ENCODE results near the gene SNX19.

Gene SNX19

DNA sequence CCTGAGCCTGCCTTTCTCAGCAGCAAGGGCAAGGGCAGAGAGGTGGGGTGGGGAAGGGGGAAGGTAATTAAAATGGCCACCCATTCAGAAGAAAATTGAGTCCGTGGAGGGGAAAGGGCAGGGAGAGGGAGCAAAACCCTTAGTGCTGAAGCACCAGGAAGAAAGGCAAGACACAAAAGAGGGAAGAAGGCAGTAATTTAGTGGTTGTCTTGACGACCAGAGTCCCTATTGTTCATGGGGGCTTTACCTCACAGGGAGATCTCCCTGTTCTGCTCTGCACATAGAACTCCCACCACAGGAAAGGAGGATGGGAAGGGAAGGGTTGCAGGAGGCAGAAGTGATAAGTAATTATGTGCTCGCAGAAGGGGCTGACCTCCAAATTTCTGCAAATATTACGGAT lies 23.4 kb downstream of the SNX19 start:
- Histone ChIP-seq H3K27me3 (ENCODE audit: control insufficient read depth in 5 of 5, insufficient read depth in 4 of 5, low read length in 5 of 5) (no peaks in the 10 kb centered on the region), H3K36me3 (ENCODE audit: control insufficient read depth in 5 of 5, insufficient read depth in 5 of 5, low read length in 5 of 5) (peaks cover 38 to 67% (median 53%) of the 10 kb centered on the region in 5 donors), H3K9me3 (ENCODE audit: control insufficient read depth in 5 of 5, low read length in 5 of 5) (no peaks in the 10 kb centered on the region), H3K4me3 (ENCODE audit: low read depth in 1 of 5, low read length in 5 of 5) (no peak overlapping the region), H3K4me1 (ENCODE audit: control insufficient read depth in 5 of 5, insufficient read depth in 5 of 5, low read length in 5 of 5) (peaks cover 8 to 18% (median 17%) of the 10 kb centered on the region in 5 donors), H3K27ac (ENCODE audit: low read depth, low read length) (no peak overlapping the region), H3K9ac (ENCODE audit: low read length in 5 of 5) (no peak overlapping the region)

DNA sequence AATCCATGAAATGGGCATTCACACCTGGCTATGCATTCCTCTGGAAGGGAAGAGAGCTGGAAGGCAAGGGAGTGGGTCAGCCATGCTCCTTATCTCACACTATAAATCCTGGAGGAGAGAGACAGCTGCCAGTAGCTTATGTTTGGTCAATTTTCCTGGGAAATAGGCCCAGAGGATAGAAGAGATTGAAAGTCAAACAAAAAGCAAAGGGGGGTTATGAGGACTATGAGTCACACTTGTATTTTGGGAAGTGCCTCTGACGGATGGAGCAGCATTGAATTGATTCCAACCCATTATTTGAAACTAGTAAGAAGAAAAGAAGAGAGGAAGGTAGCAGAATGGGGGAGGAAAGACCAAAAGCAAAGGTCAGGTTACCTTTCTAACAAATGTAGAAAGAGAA lies 25.0 kb downstream of the SNX19 start:
- Histone ChIP-seq H3K4me1 (ENCODE audit: control insufficient read depth in 5 of 5, insufficient read depth in 5 of 5, low read length in 5 of 5) (peaks cover 0 to 10% (median 9%) of the 10 kb centered on the region in 5 donors), H3K9me3 (ENCODE audit: control insufficient read depth in 5 of 5, low read length in 5 of 5) (no peaks in the 10 kb centered on the region), H3K4me3 (ENCODE audit: low read depth in 1 of 5, low read length in 5 of 5) (no peak overlapping the region), H3K27me3 (ENCODE audit: control insufficient read depth in 5 of 5, insufficient read depth in 4 of 5, low read length in 5 of 5) (no peaks in the 10 kb centered on the region), H3K36me3 (ENCODE audit: control insufficient read depth in 5 of 5, insufficient read depth in 5 of 5, low read length in 5 of 5) (peaks cover 38 to 64% (median 46%) of the 10 kb centered on the region in 5 donors), H3K27ac (ENCODE audit: low read depth, low read length) (no peak overlapping the region), H3K9ac (ENCODE audit: low read length in 5 of 5) (no peak overlapping the region)

DNA sequence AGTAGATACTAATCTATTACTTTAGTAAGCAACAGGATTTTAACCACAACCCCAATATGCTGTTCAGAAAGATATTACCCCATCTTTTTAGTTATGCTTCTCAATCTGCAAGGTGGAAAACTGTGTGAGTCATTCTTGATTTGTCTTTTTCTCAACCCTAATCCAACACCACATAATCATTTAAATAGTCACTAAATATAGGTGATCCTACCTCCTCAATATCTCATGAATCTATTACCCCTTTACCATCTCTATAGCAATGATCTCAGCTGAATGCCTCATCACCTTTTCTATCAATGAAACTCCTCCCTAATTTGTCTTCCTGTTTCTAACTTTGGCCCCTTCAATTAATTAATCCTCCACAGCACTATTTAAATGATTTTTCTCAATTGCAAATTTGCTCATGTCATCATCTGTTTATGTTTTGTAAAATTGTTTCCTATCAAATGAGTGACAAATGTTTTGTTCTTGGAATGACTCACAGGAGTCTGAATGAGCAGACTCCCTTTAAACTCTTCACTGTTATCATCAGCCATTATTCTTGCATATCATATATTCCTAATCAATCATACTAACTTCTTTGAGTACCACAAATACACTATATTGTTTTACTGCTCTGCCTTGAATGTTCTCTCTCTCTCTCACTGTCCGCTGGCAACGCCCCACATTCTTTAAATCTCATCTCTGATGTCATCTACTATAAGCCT lies 26.1 kb downstream of the SNX19 start:
- H3K27me3 ChIP-seq (ENCODE audit: control insufficient read depth in 5 of 5, insufficient read depth in 4 of 5, low read length in 5 of 5): no peaks in the 10 kb centered on the region
- no peak overlapping the region for H3K9ac ChIP-seq (ENCODE audit: low read length in 5 of 5)
- H3K4me1 ChIP-seq (ENCODE audit: control insufficient read depth in 5 of 5, insufficient read depth in 5 of 5, low read length in 5 of 5): peaks cover 0 to 18% (median 16%) of the 10 kb centered on the region in 5 donors
- H3K27ac ChIP-seq (ENCODE audit: low read depth, low read length): no peak overlapping the region
- no peak overlapping the region for H3K4me3 ChIP-seq (ENCODE audit: low read depth in 1 of 5, low read length in 5 of 5)
- no peaks in the 10 kb centered on the region for H3K9me3 ChIP-seq (ENCODE audit: control insufficient read depth in 5 of 5, low read length in 5 of 5)
- peaks cover 31 to 63% (median 37%) of the 10 kb centered on the region in 5 donors for H3K36me3 ChIP-seq (ENCODE audit: control insufficient read depth in 5 of 5, insufficient read depth in 5 of 5, low read length in 5 of 5)

DNA sequence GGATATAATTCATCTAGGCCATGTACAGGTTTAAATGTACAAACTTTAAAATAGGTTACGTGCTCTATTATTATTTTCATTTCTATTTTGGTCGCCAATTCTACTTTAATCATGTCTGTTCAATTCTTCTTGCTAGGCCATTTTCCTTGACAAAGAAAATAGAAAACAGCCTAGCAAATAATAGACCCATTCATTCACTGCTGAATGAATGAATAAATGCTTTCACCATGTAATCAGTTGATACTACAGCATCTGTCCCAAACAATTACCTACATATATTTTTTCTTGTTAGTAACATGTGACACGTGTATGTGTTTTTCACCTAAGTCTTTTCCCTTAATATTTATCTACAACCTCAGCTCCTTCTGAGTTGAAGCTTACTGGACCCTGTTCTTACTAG lies 27.5 kb downstream of the SNX19 start:
- Histone ChIP-seq H3K4me1 (ENCODE audit: control insufficient read depth in 5 of 5, insufficient read depth in 5 of 5, low read length in 5 of 5) (peaks cover 0 to 16% (median 12%) of the 10 kb centered on the region in 5 donors), H3K4me3 (ENCODE audit: low read depth in 1 of 5, low read length in 5 of 5) (no peak overlapping the region), H3K36me3 (ENCODE audit: control insufficient read depth in 5 of 5, insufficient read depth in 5 of 5, low read length in 5 of 5) (peaks cover 31 to 59% (median 35%) of the 10 kb centered on the region in 5 donors), H3K27ac (ENCODE audit: low read depth, low read length) (no peak overlapping the region), H3K9me3 (ENCODE audit: control insufficient read depth in 5 of 5, low read length in 5 of 5) (no peaks in the 10 kb centered on the region), H3K9ac (ENCODE audit: low read length in 5 of 5) (no peak overlapping the region), H3K27me3 (ENCODE audit: control insufficient read depth in 5 of 5, insufficient read depth in 4 of 5, low read length in 5 of 5) (no peaks in the 10 kb centered on the region)

DNA sequence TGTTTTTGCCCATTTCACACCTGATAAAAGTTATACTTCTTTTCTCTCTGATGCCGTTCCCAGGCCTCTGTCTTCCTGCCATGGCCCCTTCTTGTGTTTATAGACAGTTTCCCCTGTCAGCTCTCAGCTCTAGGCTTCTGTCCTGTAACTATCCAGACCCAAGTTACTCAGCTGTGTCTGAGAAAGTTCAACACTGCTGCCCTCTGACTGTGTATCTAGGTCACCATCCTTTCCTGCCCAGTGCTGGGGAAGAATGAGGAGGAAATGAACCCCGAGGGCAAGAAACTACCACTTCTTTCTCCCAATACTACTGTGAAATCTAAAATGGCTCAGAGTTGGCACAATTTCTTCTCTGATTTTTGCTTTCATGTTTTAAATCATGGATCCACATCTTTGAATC lies 29.6 kb downstream of the SNX19 start:
- no peak overlapping the region for H3K9ac ChIP-seq (ENCODE audit: low read length in 5 of 5)
- no peak overlapping the region for H3K27ac ChIP-seq (ENCODE audit: low read depth, low read length)
- H3K36me3 ChIP-seq (ENCODE audit: control insufficient read depth in 5 of 5, insufficient read depth in 5 of 5, low read length in 5 of 5): peaks cover 30 to 63% (median 37%) of the 10 kb centered on the region in 5 donors
- H3K27me3 ChIP-seq (ENCODE audit: control insufficient read depth in 5 of 5, insufficient read depth in 4 of 5, low read length in 5 of 5): no peaks in the 10 kb centered on the region
- H3K9me3 ChIP-seq (ENCODE audit: control insufficient read depth in 5 of 5, low read length in 5 of 5): no peaks in the 10 kb centered on the region
- no peak overlapping the region for H3K4me3 ChIP-seq (ENCODE audit: low read depth in 1 of 5, low read length in 5 of 5)
- peaks cover 0 to 28% (median 18%) of the 10 kb centered on the region in 5 donors for H3K4me1 ChIP-seq (ENCODE audit: control insufficient read depth in 5 of 5, insufficient read depth in 5 of 5, low read length in 5 of 5)

DNA sequence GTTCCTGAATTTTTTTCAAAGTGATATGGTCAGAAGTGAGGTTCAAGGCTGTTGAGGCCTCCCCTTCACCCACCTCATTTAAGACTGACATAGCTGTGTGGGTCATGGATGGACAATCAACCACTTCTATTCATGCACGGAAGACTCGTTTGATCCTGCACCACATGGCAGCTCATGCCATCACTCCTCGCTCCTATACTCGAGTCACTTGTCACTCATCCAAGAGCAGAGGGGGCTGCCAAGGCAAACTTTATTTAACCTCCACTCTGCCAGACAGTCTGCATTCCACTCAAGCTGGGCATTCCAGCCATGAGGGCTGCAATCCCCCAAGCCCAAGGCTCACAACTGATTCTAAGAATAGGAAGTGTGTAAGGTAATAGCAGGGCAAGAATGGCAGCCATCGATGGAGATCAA lies 34.1 kb downstream of the SNX19 start:
- Histone ChIP-seq H3K27me3 (ENCODE audit: control insufficient read depth in 5 of 5, insufficient read depth in 4 of 5, low read length in 5 of 5) (no peaks in the 10 kb centered on the region), H3K9me3 (ENCODE audit: control insufficient read depth in 5 of 5, low read length in 5 of 5) (no peaks in the 10 kb centered on the region), H3K4me1 (ENCODE audit: control insufficient read depth in 5 of 5, insufficient read depth in 5 of 5, low read length in 5 of 5) (peaks cover 0 to 36% (median 25%) of the 10 kb centered on the region in 5 donors), H3K36me3 (ENCODE audit: control insufficient read depth in 5 of 5, insufficient read depth in 5 of 5, low read length in 5 of 5) (peaks cover 43 to 89% (median 70%) of the 10 kb centered on the region in 5 donors), H3K27ac (ENCODE audit: low read depth, low read length) (no peak overlapping the region), H3K4me3 (ENCODE audit: low read depth in 1 of 5, low read length in 5 of 5) (no peak overlapping the region), H3K9ac (ENCODE audit: low read length in 5 of 5) (no peak overlapping the region)

DNA sequence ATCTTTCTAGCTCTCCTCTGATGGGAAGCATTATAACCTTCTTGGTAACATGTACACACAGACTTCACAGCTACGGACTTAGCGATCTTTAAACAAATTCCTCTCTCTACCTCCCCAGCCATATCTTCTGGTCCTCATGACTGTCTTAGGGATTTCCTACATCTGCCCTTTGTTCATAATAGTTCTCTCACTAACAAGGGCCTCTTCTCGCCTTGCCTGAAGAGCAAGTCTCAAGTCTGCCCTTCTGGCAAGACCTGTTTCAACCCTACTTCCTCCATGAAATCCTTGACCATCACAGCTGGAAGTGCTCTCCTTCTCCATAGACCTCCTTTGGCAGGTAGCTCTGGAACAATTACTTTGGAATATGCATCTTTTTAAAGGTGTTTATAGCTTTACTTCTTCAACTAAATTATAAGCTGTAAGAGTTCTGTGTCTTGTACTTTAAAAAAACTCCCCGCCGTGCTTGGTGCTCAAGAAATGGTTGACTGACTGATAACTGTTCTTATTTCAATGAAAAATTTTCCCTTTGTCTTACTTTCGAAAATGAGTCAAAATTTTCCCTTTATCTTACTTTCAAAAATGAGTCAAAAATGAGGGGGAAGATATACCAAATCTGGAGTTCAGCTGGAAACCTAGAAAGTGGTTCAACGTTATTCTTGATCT lies 34.7 kb downstream of the SNX19 start:
- Histone ChIP-seq H3K27ac (ENCODE audit: low read depth, low read length) (no peak overlapping the region), H3K27me3 (ENCODE audit: control insufficient read depth in 5 of 5, insufficient read depth in 4 of 5, low read length in 5 of 5) (no peaks in the 10 kb centered on the region)

DNA sequence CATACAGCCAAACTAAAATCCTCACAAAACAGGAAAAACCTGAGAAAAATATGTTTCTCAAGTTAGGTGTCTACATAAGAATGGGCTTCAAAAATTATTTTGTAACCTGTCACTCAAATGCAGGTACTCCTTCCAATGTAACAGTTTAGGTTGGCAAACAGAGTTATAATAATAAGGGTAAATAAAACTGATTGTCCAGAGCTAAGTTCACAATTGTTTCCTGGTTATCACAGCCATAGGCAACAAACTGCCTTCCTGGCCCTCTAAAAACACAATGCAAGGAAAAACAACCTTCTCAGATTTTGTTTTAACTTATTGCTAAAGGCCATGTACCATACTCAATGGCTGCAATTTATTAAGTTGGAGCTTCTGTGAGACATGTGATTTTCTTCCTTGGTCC lies 36.4 kb downstream of the SNX19 start:
- Histone ChIP-seq H3K4me3 (ENCODE audit: low read depth in 1 of 5, low read length in 5 of 5) (no peak overlapping the region), H3K36me3 (ENCODE audit: control insufficient read depth in 5 of 5, insufficient read depth in 5 of 5, low read length in 5 of 5) (peaks cover 58 to 90% (median 77%) of the 10 kb centered on the region in 5 donors), H3K9ac (ENCODE audit: low read length in 5 of 5) (no peak overlapping the region), H3K27me3 (ENCODE audit: control insufficient read depth in 5 of 5, insufficient read depth in 4 of 5, low read length in 5 of 5) (no peaks in the 10 kb centered on the region), H3K27ac (ENCODE audit: low read depth, low read length) (no peak overlapping the region), H3K9me3 (ENCODE audit: control insufficient read depth in 5 of 5, low read length in 5 of 5) (no peaks in the 10 kb centered on the region), H3K4me1 (ENCODE audit: control insufficient read depth in 5 of 5, insufficient read depth in 5 of 5, low read length in 5 of 5) (peaks cover 0 to 26% (median 13%) of the 10 kb centered on the region in 5 donors)

More for the DNA sequence above, 34.7 kb downstream of the SNX19 start:
- Histone ChIP-seq H3K4me1 (ENCODE audit: control insufficient read depth in 5 of 5, insufficient read depth in 5 of 5, low read length in 5 of 5) (peaks cover 0 to 37% (median 22%) of the 10 kb centered on the region in 5 donors), H3K36me3 (ENCODE audit: control insufficient read depth in 5 of 5, insufficient read depth in 5 of 5, low read length in 5 of 5) (peaks cover 47 to 91% (median 74%) of the 10 kb centered on the region in 5 donors), H3K9ac (ENCODE audit: low read length in 5 of 5) (no peak overlapping the region), H3K9me3 (ENCODE audit: control insufficient read depth in 5 of 5, low read length in 5 of 5) (no peaks in the 10 kb centered on the region), H3K4me3 (ENCODE audit: low read depth in 1 of 5, low read length in 5 of 5) (no peak overlapping the region)

DNA sequence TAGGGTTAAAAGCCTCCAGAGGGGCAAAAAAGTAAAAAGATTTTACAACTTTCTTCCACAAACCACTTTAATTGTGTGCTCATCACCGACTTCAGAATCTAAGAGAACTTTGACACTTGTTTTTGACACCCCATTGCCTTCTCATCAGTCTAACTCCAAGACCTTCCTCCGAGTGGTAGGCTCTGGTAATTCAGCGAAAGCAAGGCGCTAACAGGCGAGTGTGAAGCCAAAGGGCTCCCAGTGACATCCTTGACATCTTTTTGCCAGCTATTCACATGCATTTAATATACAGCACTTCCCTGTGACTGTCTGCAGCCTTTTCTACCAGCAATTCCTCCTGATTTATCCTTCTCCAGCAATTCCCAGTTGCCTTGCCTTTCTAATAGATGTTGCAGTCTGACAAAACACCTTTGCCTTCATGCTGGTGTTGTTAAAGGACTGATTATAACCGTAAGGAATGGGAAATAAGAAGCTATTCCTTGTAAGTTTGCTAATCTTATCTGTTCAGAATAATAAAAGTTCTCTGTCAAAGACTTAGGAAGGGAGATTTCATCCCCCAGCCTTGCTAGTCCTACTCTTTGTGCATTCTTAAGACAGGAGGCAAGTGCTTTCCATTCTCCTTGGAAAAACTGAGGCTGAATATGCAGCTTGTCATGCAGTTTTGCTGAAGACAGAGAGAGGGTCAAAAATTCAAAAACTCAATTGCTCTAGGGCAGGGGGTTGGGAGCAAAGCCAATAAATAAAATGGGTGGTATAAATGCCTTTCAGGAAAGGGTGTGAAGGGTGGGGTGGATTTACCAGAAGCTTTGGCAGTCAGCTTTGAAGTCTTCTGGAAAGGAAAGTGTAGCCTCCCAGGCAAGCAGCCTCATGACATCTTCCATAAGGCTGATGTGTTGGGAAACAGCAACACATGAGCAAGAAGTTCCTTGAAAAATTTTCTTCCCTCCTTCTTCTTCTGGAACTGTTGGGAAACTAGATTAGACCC lies 39.1 kb downstream of the SNX19 start:
- H3K4me3 ChIP-seq (ENCODE audit: low read depth in 1 of 5, low read length in 5 of 5): no peak overlapping the region
- no peaks in the 10 kb centered on the region for H3K27me3 ChIP-seq (ENCODE audit: control insufficient read depth in 5 of 5, insufficient read depth in 4 of 5, low read length in 5 of 5)
- peaks cover 49 to 86% (median 66%) of the 10 kb centered on the region in 5 donors for H3K36me3 ChIP-seq (ENCODE audit: control insufficient read depth in 5 of 5, insufficient read depth in 5 of 5, low read length in 5 of 5)
- H3K9ac ChIP-seq (ENCODE audit: low read length in 5 of 5): peak overlapping the region in 1 of 5 donors; percentile 12
- no peaks in the 10 kb centered on the region for H3K9me3 ChIP-seq (ENCODE audit: control insufficient read depth in 5 of 5, low read length in 5 of 5)
- peaks cover 2 to 30% (median 22%) of the 10 kb centered on the region in 5 donors for H3K4me1 ChIP-seq (ENCODE audit: control insufficient read depth in 5 of 5, insufficient read depth in 5 of 5, low read length in 5 of 5)
- peak overlapping the region; percentile 71 for H3K27ac ChIP-seq (ENCODE audit: low read depth, low read length)
